HG03095 (cell line): ENCODE data around the gene ST3GAL4.

Source experiments
- ATAC-seq: cut with Tn5 transposase; IDR thresholded peaks from one replicate; pipeline ENCODE4 v1.9.1; 2021; ENCODE audit warnings: moderate library complexity; ENCODE audit not compliant: unreplicated experiment

ST3GAL4 gene

DNA sequence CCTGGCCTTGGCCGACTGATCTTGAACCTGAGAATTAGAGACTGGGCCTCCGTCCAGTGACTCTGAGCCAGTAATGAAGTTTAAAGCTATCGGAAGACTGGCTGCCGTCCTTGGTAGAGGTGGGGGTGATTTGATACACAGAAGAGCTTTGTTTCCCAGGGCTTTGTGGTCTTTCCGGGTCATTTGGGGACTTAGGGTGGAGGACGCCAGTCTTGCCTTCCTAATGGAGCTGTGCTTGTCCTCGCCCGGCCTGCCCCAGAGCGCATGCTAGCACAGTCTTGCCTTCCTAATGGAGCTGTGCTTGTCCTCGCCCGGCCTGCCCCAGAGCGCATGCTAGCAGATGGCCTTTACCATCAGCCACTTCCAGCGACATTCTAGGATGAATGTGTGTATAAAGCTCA, 65.8 kb downstream of the ST3GAL4 start:
- ATAC-seq, result no peak

DNA sequence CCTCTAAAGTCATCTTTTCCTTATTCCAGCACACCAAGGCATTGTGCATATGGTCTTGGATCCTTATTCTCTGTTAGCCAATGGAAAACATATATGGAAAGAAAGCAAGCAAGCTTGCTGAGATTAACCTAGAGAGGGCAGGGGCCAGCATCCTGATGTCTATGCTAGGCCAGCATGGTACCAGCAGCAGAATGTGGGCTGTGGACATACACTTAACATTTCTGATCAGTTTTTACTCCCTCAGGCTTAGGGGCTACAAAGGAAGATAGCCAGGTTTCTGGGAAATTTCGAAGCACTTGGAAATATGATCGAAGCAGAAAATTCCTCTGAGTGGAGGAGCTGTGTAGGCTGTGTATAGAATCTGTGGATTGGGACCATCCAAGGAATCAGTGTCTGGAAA, 67.0 kb downstream of the ST3GAL4 start:
- no peak for ATAC-seq

DNA sequence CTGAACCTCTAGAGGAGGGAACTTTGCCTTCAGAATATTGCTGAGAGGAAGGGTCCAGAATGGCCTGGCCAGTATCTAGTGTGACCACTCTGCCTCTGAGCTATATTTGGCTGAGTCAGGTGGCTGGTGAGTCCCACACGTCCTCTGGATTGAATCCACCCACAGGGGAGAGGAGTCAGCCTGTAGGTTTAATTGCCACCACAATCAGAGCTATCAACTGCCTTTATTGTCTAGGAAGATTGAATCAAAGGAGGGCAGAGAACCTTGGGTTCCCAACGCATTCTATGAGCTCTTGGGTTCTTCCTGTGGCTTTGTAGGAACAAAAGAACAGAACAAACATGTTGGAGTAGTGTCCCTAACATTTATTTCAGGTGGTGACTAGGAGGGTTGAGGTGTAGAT, 67.7 kb downstream of the ST3GAL4 start:
- no peak for ATAC-seq

DNA sequence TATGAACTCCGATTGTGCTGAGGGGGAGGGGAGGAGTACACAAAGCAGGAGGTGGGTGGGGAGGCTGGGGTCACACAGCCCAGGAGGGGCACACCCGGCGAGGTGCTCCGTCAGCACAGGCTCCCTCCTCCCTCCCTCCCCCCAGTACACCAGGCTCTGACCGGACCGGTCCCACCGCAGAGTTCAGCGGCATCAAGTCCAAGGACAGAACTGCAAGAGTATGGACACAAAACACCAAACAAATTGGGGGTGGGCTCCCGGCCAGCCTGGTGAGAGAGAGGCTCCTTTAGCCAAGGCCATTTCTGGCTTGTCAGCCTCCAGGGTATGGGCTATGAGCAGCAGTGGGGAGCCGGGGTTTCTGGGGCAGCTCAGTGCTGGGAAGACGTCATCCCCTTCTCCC, 68.3 kb downstream of the ST3GAL4 start:
- no peak for ATAC-seq

DNA sequence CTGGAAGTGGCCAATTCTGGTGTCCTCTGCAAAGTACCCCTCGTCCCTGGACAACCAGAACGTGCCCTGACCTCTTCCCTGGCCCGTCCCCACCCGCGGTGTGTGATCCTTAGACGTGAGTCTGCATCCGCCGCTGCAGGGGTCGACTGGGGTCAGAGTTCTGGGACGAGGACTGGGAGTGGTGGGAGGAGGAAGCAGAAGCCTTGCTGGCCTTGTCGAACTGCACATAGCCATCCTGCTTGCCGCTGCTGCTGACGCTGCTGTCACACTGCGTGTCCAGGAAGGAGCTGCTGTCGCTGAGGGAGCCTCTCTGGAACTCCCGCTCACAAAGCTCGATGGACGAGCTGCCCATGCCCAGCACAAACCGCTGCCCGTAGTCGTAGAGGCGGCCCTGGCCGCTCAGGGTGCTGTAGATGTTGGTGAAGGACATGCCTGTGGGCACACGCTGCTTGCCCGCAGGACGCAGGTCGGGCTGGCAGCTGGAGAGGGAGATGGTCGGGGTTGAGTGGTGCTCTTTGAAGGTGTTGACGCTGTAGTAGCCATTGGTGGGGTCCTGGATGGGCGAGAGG, 69.1 kb downstream of the ST3GAL4 start:
- no peak for ATAC-seq

DNA sequence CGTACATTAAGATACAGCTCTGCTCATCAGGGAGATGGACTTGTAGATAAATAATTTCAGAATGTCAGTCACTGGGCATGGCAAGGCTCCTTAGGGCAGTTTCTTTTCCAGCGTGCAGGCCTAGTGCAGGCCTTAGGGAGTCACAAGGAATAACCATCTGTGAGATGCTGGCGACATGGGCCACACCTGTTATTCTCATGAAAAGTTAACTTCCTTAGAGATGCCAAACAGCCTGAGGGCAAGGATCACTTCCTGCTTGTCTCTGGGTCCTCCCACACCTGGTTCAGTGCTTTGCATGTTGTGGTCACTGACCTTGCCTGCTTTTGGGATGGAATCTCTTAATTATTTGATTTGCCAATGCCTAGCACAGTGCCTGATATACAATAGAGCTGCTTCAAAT, 70.6 kb downstream of the ST3GAL4 start:
- no peak for ATAC-seq

DNA sequence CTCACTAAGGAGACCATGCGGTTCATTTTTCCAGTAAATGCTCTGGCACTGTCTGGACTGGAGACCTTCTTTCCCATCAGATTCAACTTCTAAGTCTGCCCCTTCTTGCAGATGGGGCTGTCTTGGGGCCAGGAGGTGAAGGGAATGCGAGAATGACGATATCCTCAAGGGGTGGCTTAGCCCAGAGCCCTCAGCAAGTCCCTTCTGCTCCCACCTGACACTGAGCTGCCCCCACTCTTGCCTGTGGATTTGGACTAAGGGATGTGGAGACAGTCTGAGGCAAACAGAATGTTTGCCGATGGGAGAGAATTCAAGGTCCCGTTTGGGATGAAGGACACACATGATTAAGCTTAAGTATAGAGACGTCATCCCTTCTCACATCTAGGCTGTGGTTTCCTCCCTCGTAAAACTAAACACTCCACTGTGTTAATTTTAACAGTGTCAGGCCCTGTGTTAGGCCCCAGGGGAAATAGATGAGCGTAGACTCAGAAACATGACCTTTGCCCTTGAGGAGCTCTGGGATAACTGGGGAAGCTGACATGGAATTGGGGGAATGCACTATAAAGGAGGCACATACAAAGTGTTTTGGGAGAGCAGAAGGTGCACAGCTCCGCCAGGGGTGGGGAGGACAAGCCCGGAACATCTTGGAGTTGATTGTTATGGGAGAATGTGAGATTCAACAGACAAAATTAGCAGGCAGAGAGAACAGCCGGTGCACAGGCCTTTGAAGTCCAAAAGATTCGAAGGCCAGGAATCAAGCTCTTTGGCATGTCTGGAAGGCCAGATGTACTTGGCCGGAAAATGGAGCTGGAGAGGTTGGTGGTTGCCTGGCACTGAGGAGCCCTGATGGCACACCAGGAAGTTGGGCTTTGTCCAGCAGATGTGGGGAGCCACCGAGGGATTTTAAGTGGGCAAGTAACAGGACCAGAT, 71.6 kb downstream of the ST3GAL4 start:
- no peak for ATAC-seq

DNA sequence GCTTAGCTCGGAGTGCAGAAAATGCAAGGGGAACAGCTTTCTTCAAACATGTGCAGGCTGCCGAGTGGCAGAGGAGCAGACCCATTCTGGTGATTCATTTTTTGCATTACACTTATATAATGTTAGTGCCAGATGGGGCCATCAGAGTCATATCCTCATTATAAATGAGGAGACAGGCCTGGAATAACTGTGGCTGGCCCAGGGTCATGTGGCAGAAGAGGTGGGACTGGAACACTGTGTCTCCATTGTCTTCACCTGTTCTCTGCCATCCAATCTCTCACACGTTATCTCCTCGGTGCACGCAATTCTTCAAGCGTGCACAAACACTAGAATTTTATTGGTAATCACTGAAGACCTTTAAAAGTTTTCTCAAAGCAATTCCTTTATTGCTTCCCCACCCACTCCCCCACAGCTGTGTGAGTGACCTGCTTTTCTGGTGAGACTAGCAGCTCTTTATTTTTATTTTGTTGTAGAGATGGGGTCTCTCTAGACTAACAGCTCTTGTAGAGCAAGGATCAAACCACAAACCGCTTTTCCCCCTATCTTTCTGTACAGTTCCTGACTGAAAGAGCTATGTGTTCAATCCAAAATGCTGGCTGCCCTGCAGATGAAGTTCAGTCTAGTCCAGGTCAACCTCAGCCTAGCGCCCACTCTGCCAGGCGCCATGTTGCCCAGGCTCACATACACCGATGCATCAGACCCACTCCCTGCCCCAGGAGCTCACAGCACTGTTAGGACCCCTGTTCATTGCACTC, 75.3 kb downstream of the ST3GAL4 start:
- ATAC-seq, result no peak

DNA sequence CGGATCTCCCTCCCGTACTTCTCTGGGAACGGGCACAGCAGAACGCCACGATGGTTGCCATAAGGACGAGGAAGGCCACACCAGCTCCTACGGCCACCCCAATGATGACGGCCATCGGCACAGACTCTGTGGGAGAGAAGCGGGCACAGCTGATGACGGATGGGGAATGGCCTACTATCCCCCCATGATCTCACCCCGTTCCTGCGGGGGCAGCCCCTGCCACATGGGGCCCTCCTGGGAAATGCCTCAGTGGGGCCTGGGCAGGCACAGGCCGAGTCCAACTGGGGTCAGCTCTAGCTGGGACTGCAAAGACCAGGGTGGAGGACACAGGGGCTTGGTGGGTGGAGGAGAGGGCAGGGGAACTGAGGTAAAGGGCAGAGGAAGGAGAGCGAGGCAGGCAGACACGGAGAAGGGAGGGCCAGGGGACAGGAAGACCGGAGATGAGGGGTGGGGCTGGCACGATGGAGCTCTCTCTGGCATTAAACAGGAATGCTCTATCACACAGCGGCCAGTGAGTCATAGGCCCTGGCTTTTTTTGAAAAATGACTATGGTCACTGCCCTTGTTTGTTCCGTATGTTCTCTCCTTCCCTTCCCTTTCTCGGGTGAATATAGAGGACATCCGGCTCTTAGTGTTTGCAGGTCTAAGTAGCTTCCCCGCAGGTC, 76.0 kb downstream of the ST3GAL4 start:
- no peak for ATAC-seq

DNA sequence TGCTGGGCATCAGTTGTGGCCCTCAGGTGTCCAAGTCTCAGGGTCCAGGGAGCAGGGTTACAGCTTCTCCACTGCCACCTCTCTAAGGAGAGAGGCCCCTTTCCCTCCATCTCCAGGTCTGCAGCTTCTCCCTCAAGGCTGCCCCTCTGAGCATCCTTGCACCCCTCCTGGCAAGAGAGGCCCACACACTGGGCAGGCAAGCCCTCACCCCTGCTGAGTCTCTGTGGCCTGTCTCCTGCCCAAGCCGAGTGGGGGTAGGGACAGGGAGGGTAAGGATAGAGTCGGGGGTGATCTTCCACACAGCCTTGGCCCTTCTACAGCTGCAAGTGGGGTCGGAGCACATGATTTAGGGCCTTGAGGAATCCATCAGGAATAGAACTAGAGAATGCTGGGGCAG, 76.6 kb downstream of the ST3GAL4 start:
- no peak for ATAC-seq

DNA sequence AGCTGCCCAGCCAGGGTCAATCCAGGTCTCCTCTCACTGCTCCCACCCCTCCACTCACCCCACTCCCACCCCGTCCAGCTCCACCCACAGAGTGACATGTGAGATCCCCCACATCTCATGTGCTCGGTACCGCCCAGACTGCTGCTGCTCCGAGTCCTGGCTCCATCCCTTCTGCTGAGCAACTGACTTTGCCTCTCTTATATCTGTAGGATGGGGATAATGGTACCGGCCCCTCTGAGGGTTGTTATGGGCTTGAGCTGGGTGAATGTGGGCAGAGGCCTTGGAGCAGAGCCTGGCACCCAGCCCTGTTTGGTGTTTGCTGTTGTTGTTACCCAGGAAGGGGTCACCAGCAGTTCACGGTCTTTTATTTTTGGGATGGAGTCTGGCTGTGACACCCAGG, 77.0 kb downstream of the ST3GAL4 start:
- ATAC-seq, result no peak

DNA sequence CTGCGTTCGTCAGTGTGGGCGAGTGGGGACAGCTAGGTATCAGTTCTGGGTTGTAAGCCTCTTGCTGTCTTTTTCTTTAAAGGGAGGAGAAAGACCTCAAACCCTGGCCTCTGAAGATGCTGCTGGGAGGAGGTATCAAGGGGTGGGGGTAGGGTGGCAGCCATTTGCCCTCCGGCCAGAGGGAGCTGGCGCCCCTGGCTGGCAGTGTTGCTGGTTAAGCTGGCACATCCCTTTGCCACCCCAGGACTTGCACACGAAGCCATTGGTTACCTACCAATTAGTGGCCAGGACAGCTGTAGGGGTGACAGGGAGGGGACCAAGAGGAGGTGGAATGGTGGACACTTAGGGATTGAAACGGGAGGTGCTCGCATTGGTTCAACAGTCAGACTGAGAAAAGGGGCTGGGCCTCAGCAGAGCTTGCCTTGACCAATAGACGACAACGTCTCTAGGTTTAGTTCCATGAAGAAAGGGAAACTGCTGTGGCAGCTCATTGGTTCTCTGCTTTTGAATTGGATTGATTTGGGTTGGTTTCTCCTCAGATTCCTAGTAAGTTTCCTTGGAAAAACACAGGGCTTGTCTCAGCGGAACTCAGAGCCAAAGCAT, 77.9 kb downstream of the ST3GAL4 start:
- no peak for ATAC-seq

DNA sequence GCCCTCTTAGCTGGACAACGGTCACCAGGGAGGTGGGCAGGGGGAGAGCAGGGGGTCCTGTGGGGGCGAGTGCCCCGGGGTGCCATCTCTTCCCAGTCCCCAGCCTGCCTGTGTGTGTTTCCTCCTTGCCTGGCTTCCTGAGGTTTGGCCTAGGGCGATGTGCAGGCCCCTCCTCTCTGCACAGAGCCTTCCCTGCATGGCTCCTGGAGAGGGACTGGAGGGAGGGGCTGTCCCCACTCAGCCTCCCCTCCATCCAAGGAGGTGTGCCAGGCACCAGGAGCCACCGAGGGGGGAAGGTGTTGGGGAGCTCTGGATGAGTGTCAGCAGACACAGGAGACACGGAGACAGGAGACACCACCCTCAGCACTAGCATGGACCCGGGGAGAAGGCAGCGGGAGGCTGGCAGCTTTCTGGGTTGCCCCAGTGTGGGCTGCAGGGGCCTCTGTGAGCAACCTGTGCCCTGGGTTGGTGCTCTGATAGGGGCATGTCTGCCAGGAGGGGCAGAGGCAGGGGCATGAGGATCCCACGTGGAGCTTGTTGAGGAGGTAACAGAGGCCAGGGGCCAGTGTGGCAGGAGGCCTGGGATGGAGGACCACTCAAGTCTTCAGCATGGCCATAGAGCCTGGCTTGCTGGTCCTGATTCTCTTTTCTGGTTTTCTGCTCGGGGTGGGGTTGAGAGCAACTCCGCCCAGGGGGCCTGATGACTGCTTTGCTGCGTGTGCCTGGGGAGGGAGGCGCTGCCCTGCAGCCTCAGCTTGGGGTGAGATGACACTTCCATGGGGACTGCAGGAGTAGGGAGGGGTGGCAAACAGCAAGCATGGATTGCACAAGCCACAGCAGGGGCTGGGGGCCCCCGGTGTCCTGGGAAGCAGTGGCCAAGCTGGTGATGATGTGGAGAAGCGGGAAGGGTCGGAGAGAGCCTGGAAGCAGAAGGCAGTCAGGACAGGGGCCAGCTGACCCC, 78.8 kb downstream of the ST3GAL4 start:
- ATAC-seq, result no peak

DNA sequence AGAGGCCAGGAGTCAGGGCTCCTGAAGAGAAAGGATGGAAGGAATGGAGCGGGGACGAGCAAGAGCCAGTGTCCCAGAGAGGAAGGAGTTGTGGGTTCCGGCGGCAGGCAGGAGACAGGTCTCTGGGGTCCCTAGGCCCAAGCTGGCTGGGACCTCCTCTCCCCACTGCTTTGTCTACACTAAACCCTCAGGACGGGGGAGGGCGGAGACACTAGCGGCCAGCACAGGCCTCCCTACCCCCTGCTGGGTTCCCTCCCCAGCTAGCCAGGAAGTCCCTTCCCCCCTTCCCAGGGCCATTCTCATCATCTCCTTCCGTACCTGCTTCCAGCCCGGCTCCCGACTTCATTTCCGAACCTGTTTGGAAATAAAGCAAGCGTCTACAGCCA, 79.5 kb downstream of the ST3GAL4 start:
- ATAC-seq, result no peak

DNA sequence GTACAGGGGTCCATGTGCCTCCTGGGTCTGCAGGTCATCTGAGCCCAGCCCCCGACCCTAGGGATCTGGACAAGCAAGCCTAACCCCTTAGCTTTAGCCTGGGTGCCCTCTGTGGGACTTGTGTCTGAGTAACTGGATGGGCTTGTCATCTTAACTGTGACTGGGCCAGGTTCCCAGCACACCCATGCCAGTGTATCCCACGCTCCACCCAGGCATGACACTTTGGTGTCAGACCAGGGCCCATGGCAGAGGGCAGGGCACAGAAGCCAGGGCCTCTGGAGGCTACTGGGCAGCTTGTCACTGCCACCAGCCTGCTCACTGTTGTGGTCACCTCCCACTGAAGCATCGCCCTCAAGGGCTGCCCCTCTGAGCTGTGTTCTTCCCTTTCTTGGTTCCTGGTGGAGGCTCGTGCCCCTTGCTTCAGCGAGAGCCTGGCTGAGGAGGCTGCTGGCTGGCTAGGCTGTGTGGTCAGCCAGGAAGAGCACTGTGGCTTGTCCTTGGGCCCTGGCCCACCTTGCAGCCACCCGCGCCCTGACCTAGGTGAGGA, 80.8 kb downstream of the ST3GAL4 start:
- no peak for ATAC-seq

DNA sequence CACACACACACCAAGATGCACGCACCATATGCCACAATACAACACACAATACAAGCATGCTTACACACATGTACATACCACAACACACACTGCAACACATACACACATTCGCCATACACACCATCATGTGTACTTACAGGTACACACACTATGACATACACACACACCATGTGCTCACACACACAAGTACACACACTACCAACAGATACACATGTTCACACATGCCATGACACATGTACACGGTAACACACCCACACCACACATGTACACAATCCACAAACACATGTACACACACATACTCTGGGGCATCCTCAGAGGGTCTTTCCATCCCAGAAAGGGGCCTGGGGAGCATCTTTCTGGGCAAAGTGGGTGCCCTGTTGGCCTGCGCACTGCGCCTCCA, 82.2 kb downstream of the ST3GAL4 start:
- no peak for ATAC-seq

DNA sequence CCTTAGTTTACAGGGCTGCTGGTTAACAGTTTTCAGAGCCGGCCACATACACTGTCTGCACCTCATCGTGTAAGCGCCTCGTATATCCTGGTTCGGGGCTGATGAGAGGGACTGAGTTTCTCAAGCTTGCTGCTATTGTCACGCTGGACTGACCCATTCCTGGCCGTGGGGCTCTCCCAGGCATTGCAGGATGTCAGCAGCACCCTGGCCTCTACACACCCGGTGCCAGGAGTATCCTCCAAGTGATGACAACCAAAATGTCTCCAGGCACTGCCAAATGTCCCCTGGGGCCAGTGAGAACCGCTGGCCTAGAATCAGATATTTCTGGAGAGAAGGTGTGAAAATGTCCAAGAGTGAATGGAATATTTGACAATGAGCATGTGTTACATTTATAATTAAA, 82.8 kb downstream of the ST3GAL4 start:
- ATAC-seq, result no peak

DNA sequence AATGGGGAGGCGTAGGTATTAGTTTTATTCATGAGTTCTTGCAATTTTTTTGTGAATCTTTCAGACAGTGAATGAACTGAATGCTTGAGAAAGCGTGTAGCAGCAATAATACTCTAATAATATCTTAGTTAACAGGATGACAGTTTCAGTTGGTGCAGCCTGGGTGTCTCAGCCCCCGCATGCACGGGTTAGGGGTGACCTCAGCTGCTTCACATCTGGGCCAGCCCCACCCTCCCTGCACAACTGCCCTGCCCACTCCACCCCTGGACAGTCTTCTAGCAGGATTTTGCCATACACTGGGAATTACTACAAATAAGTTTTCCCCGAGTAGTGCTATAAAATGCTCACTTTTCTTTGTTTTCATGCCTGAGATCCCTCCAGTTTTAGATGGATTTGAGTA, 83.2 kb downstream of the ST3GAL4 start:
- no peak for ATAC-seq

DNA sequence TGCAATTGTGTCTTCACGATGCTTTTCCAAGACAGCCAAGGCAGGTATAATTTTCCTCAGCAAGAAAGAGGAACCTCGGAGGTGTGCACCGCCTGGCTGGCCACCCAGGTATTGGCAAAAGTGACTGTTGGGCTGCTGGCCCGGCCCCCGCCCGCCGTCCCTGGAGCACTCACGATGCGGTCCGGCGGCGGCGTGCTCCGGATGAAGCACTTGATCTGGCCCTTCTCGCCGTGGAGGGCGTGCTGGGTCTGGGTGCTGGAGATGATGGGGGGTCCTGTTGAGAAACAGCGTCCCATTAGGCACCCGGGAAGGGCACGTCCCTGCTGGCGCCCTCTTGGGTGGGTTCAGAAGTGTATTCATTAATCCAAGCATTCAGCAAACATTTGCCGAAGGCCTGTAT, 84.8 kb downstream of the ST3GAL4 start:
- no peak for ATAC-seq
